Hepatocyte (in vitro differentiated cells): ENCODE measurements around the gene LILRA6. TPM values are rescaled to one million over a fixed set of nuclear protein-coding genes. Genes with fewer than 3 reads are reported as not detected.

Experiments
- DNase-seq: peaks from one replicate; pipeline ENCODE4 v3.0.0-alpha.2; 2016; ENCODE audit warnings: low spot score
- H2AFZ ChIP-seq: fragments of 200-600 bp; sonication (generic); 2 replicates; pipeline ENCODE4 v1.6.0; 2016; ENCODE audit warnings: antibody characterized with exemption, mild to moderate bottlenecking
- H3K27ac ChIP-seq: fragments of 200-600 bp; sonication (generic); 2 replicates; pipeline ENCODE4 v1.5.1; 2016; ENCODE audit warnings: mild to moderate bottlenecking
- H3K27me3 ChIP-seq: fragments of 200-600 bp; sonication (generic); 2 replicates; pipeline ENCODE4 v1.6.1; 2016
- H3K36me3 ChIP-seq: fragments of 200-600 bp; sonication (generic); replicated peaks from 2 replicates; pipeline ENCODE4 v1.5.1; 2016; ENCODE audit warnings: low read depth; ENCODE audit not compliant: insufficient read depth
- H3K4me1 ChIP-seq: fragments of 200-600 bp; sonication (generic); 2 replicates; pipeline ENCODE4 v1.5.1; 2016; ENCODE audit warnings: mild to moderate bottlenecking, moderate library complexity; ENCODE audit not compliant: insufficient read depth
- H3K4me2 ChIP-seq: fragments of 200-600 bp; sonication (generic); 2 replicates; pipeline ENCODE4 v1.6.0; 2016
- H3K4me3 ChIP-seq: fragments of 200-600 bp; sonication (generic); 2 replicates; pipeline ENCODE4 v1.5.1; 2016; ENCODE audit warnings: mild to moderate bottlenecking
- H3K79me2 ChIP-seq: fragments of 200-600 bp; sonication (generic); 2 replicates; pipeline ENCODE4 v1.6.0; 2017; ENCODE audit warnings: mild to moderate bottlenecking
- H3K9me2 ChIP-seq: fragments of 200-600 bp; sonication (generic); replicated peaks from 2 replicates; pipeline ENCODE4 v1.6.0; 2017; ENCODE audit warnings: mild to moderate bottlenecking; ENCODE audit not compliant: insufficient read depth
- H3K9me3 ChIP-seq: fragments of 200-600 bp; sonication (generic); 2 replicates; pipeline ENCODE4 v1.5.1; 2016; ENCODE audit warnings: low read depth, mild to moderate bottlenecking
- H4K20me1 ChIP-seq: fragments of 200-600 bp; sonication (generic); 2 replicates; pipeline ENCODE4 v1.6.0; 2016; ENCODE audit warnings: mild to moderate bottlenecking; ENCODE audit not compliant: insufficient read depth, poor library complexity, severe bottlenecking
- CTCF ChIP-seq: fragments of 200-600 bp; sonication (generic); IDR thresholded peaks from 2 replicates; pipeline ENCODE4 v1.5.1; 2016; ENCODE audit warnings: antibody characterized with exemption, mild to moderate bottlenecking; ENCODE audit not compliant: poor library complexity
- EZH2 ChIP-seq: fragments of 200-600 bp; sonication (generic); IDR thresholded peaks from 2 replicates; pipeline ENCODE4 v1.6.1; 2016; ENCODE audit warnings: antibody characterized with exemption, mild to moderate bottlenecking, borderline replicate concordance
- EZH2phosphoT487 ChIP-seq: fragments of 200-600 bp; sonication (generic); IDR thresholded peaks from one replicate; pipeline ENCODE4 v1.6.1; 2018; ENCODE audit warnings: antibody characterized with exemption, mild to moderate bottlenecking, low read depth, moderate library complexity; ENCODE audit not compliant: unreplicated experiment, severe bottlenecking
- WGBS: methylation state at CpG from one replicate; pipeline ENCODE4 v1.1.6; 2016; ENCODE audit warnings: low lambda C conversion rate; ENCODE audit errors: missing lambda C conversion rate; 5-methylcytosine and 5-hydroxymethylcytosine counted together
- microRNA-seq: library from miRNA; unstranded; fragments of <30 nt; microRNA quantifications from one replicate; pipeline ENCODE4, GENCODE V29; 2017
- polyA plus RNA-seq: library from polyadenylated mRNA; unstranded; fragments of >200 nt; fragmentation: Nextera tagmentation; extraction: Ambion mirVana; gene quantifications from 2 replicates; pipeline ENCODE4 v1.2.1, GENCODE V29; 2016
- small RNA-seq: library from RNA; depleted of rRNA; stranded (forward); fragments of <200 nt; gene quantifications from one replicate; pipeline ENCODE3, GENCODE V24; 2014
- total RNA-seq: library from RNA; depleted of rRNA; stranded (reverse); fragments of >200 nt; gene quantifications from 2 replicates; pipeline ENCODE4 v1.2.3, GENCODE V29; 2014

The LILRA6 gene
- total and polyA plus RNA-seq, 2 experiments from 2014 or later: 0.36 TPM; not detected in 1

GRCh38 chr19:54186934-54187381 is 55.6 kb downstream of the LILRA6 start:
- Histone ChIP-seq H2AFZ (no peak overlapping the region), H3K4me3 (no peak overlapping the region), H3K9me3 (no peaks in the 10 kb centered on the region), H3K79me2 (peaks cover 19% of the 10 kb centered on the region), H3K4me1 (peaks cover 3% of the 10 kb centered on the region), H3K27me3 (no peaks in the 10 kb centered on the region), H3K9me2 (no peaks in the 10 kb centered on the region), H3K4me2 (peak overlapping the region; percentile 54), H3K36me3 (no peaks in the 10 kb centered on the region), H4K20me1 (no peaks in the 10 kb centered on the region), H3K27ac (peak overlapping the region; percentile 81)
- DNase-seq: peak; percentile 74
- WGBS: 82% methylated on average over 11 of the region's 11 CpGs
- TF ChIP-seq EZH2 (no peak), EZH2phosphoT487 (no peak), CTCF (no peak)

Small RNA genes lying within 50 kb of the gene (microRNA-seq; reads per million reads assigned to microRNA genes)
- gene MIR4752: not detected

Small RNA genes lying within 50 kb of the gene (small RNA-seq; reads per million reads assigned to genes)
- gene MIR4752 (not detected), gene RNU6-1307P (not detected)

Other genes starting within 250 kb of the LILRA6 start
- gene VSTM1, start 178.9 kb downstream of the LILRA6 start, total RNA-seq: not detected in 2 replicates
- gene VSTM1, start 178.9 kb downstream of the LILRA6 start, polyA plus RNA-seq: not detected in 2 replicates
- not detected in 2 replicates for gene TARM1, start 161.4 kb downstream of the LILRA6 start, total RNA-seq
- gene TARM1, start 161.4 kb downstream of the LILRA6 start, polyA plus RNA-seq: not detected in 2 replicates
- gene OSCAR, start 142.0 kb downstream of the LILRA6 start, total RNA-seq: 0.48 TPM in 1 of 2 replicates, not detected in the other
- 0.16 and 0.43 TPM in 2 replicates for gene OSCAR, start 142.0 kb downstream of the LILRA6 start, polyA plus RNA-seq
- 10.5 and 13.9 TPM in 2 replicates for gene NDUFA3, start 139.9 kb downstream of the LILRA6 start, total RNA-seq
- gene NDUFA3, start 139.9 kb downstream of the LILRA6 start, polyA plus RNA-seq: 247 and 285 TPM in 2 replicates
- 12.8 and 14.7 TPM in 2 replicates for gene TFPT, start 127.1 kb downstream of the LILRA6 start, total RNA-seq
- 25.2 and 25.9 TPM in 2 replicates for gene TFPT, start 127.1 kb downstream of the LILRA6 start, polyA plus RNA-seq
- gene PRPF31, start 127.0 kb downstream of the LILRA6 start, total RNA-seq: 44.5 and 59.7 TPM in 2 replicates
- gene PRPF31, start 127.0 kb downstream of the LILRA6 start, polyA plus RNA-seq: 77.6 and 82.3 TPM in 2 replicates
- 11.6 and 12.0 TPM in 2 replicates for gene CNOT3, start 105.0 kb downstream of the LILRA6 start, total RNA-seq
- 49.3 and 50.1 TPM in 2 replicates for gene CNOT3, start 105.0 kb downstream of the LILRA6 start, polyA plus RNA-seq
- 5.8 and 8.4 TPM in 2 replicates for gene LENG1, start 83.1 kb downstream of the LILRA6 start, total RNA-seq
- 15.0 and 16.8 TPM in 2 replicates for gene LENG1, start 83.1 kb downstream of the LILRA6 start, polyA plus RNA-seq
- 29.4 and 40.3 TPM in 2 replicates for gene TMC4, start 69.6 kb downstream of the LILRA6 start, total RNA-seq
- gene TMC4, start 69.6 kb downstream of the LILRA6 start, polyA plus RNA-seq: 94.4 and 101 TPM in 2 replicates
- 73.8 and 93.5 TPM in 2 replicates for gene MBOAT7, start 53.2 kb downstream of the LILRA6 start, total RNA-seq
- 179 and 199 TPM in 2 replicates for gene MBOAT7, start 53.2 kb downstream of the LILRA6 start, polyA plus RNA-seq
- 66.9 and 77.6 TPM in 2 replicates for gene TSEN34, start 51.5 kb downstream of the LILRA6 start, total RNA-seq
- gene TSEN34, start 51.5 kb downstream of the LILRA6 start, polyA plus RNA-seq: 100.0 and 105 TPM in 2 replicates
- gene RPS9, start 41.9 kb downstream of the LILRA6 start, total RNA-seq: 1,843 and 2,161 TPM in 2 replicates
- 415 and 465 TPM in 2 replicates for gene RPS9, start 41.9 kb downstream of the LILRA6 start, polyA plus RNA-seq
- 0.24 TPM in 1 of 2 replicates, not detected in the other for gene LILRB3, start 19.8 kb downstream of the LILRA6 start, total RNA-seq
- 1.4 and 1.7 TPM in 2 replicates for gene LILRB3, start 19.8 kb downstream of the LILRA6 start, polyA plus RNA-seq
- 0.16 and 0.80 TPM in 2 replicates for gene LILRB5, start 14.5 kb upstream of the LILRA6 start, total RNA-seq
- 1.3 and 1.6 TPM in 2 replicates for gene LILRB5, start 14.5 kb upstream of the LILRA6 start, polyA plus RNA-seq
- not detected in 2 replicates for gene LILRB2, start 38.3 kb upstream of the LILRA6 start, total RNA-seq
- 0.09 TPM in 1 of 2 replicates, not detected in the other for gene LILRB2, start 38.3 kb upstream of the LILRA6 start, polyA plus RNA-seq
- gene LILRA5, start 70.4 kb upstream of the LILRA6 start, total RNA-seq: not detected in 2 replicates
- not detected in 2 replicates for gene LILRA5, start 70.4 kb upstream of the LILRA6 start, polyA plus RNA-seq
- gene LILRA4, start 96.4 kb upstream of the LILRA6 start, total RNA-seq: not detected in 2 replicates
- not detected in 2 replicates for gene LILRA4, start 96.4 kb upstream of the LILRA6 start, polyA plus RNA-seq
- 0.20 and 3.9 TPM in 2 replicates for gene LAIR1, start 122.1 kb upstream of the LILRA6 start, total RNA-seq
- 1.8 and 2.2 TPM in 2 replicates for gene LAIR1, start 122.1 kb upstream of the LILRA6 start, polyA plus RNA-seq
- gene TTYH1, start 172.7 kb upstream of the LILRA6 start, total RNA-seq: 7.0 and 7.1 TPM in 2 replicates
- 11.0 and 19.3 TPM in 2 replicates for gene TTYH1, start 172.7 kb upstream of the LILRA6 start, polyA plus RNA-seq
- 36.6 and 40.9 TPM in 2 replicates for gene LENG8, start 206.4 kb upstream of the LILRA6 start, total RNA-seq
- gene LENG8, start 206.4 kb upstream of the LILRA6 start, polyA plus RNA-seq: 54.0 and 69.7 TPM in 2 replicates
- gene LENG9, start 221.0 kb upstream of the LILRA6 start, total RNA-seq: 3.1 and 7.9 TPM in 2 replicates
- gene LENG9, start 221.0 kb upstream of the LILRA6 start, polyA plus RNA-seq: 0.59 and 1.00 TPM in 2 replicates
- 43.1 and 46.8 TPM in 2 replicates for gene CDC42EP5, start 230.5 kb upstream of the LILRA6 start, total RNA-seq
- 71.2 and 71.5 TPM in 2 replicates for gene CDC42EP5, start 230.5 kb upstream of the LILRA6 start, polyA plus RNA-seq